Panc1 (cell line): ENCODE measurements around the gene URAD. TPM values are rescaled to one million over a fixed set of nuclear protein-coding genes. Genes with fewer than 3 reads are reported as not detected.

Experiments used
- ATAC-seq: fragments of 200-7000 bp; cut with Tn5 transposase; 2 replicates; pipeline ENCODE4 v1.9.1; 2020; ENCODE audit warnings: mild to moderate bottlenecking, moderate library complexity
- BruUV-seq: library from RNA; stranded (reverse); fragments of 400-500 nt; replicated peaks from 2 replicates; lab custom pipeline; 2021; lab: Mats Ljungman, UMichigan
- CTCF ChIA-PET: fragments of 300-600 bp; sonication (Branson Sonifier 250); formaldehyde crosslinking; loops from one replicate; lab custom pipeline; 2022; ENCODE audit warnings: antibody characterized with exemption; lab: Charles Lee
- POLR2A ChIA-PET: fragments of 300-600 bp; sonication (Branson Sonifier 250); formaldehyde crosslinking; loops from one replicate; lab custom pipeline; 2022; ENCODE audit warnings: antibody characterized with exemption; lab: Charles Lee
- DNase-seq: peaks from one replicate; pipeline ENCODE4 v3.0.0-alpha.2; 2010; ENCODE audit warnings: low read depth, low spot score
- H3K27ac ChIP-seq: 2 replicates; pipeline ENCODE4 v1.5.1; 2011; ENCODE audit warnings: mild to moderate bottlenecking, low read length, inconsistent platforms
- H3K27me3 ChIP-seq: fragments of 200-500 bp; sonication (Bioruptor generic); 2 replicates; pipeline ENCODE4 v1.6.0; 2014; ENCODE audit warnings: low read length, inconsistent platforms; ENCODE audit not compliant: control insufficient read depth, insufficient read depth
- H3K36me3 ChIP-seq: fragments of 200-500 bp; sonication (Bioruptor generic); 2 replicates; pipeline ENCODE4 v1.5.1; 2014; ENCODE audit warnings: inconsistent platforms, mild to moderate bottlenecking, low read length, moderate library complexity; ENCODE audit not compliant: control insufficient read depth, insufficient read depth
- H3K4me1 ChIP-seq: 2 replicates; pipeline ENCODE4 v1.5.1; 2011; ENCODE audit warnings: inconsistent platforms, mild to moderate bottlenecking, low read length, moderate library complexity; ENCODE audit not compliant: control insufficient read depth, insufficient read depth
- H3K4me3 ChIP-seq, 2 experiments: 2 replicates each; pipeline ENCODE4 v1.5.1; 2011 to 2012; ENCODE audit warnings: low read depth in 2 of 2, low read length in 2 of 2, mild to moderate bottlenecking in 2 of 2, inconsistent platforms in 1 of 2, moderate library complexity in 1 of 2
- H3K9me3 ChIP-seq: fragments of 200-500 bp; sonication (Bioruptor generic); 2 replicates; pipeline ENCODE4 v1.5.1; 2014; ENCODE audit warnings: low read depth, mild to moderate bottlenecking, inconsistent platforms, low read length, moderate library complexity; ENCODE audit not compliant: control insufficient read depth, insufficient read depth
- CTCF ChIP-seq: fragments of 450-650 bp; IDR thresholded peaks from 2 replicates; pipeline ENCODE4 v1.5.1; 2017; ENCODE audit warnings: mild to moderate bottlenecking
- POLR2AphosphoS5 ChIP-seq: IDR thresholded peaks from 2 replicates; pipeline ENCODE4 v1.6.1; 2012; ENCODE audit warnings: mild to moderate bottlenecking, low read depth, low read length, moderate library complexity
- REST ChIP-seq, 2 experiments: IDR thresholded peaks; 2 replicates each; pipeline ENCODE4 v1.6.1; 2011 to 2012; ENCODE audit warnings: low read depth in 2 of 2, control low read depth in 1 of 2, low read length in 1 of 2, mild to moderate bottlenecking in 1 of 2, moderate library complexity in 1 of 2; ENCODE audit not compliant: insufficient read depth in 1 of 2
- SIN3A ChIP-seq: IDR thresholded peaks from 2 replicates; pipeline ENCODE4 v1.6.1; 2012; ENCODE audit warnings: low read depth, mild to moderate bottlenecking, low read length, moderate library complexity, borderline replicate concordance; ENCODE audit not compliant: insufficient read depth
- TCF7L2 ChIP-seq: IDR thresholded peaks from 2 replicates; pipeline ENCODE4 v1.6.1; 2011; ENCODE audit warnings: mild to moderate bottlenecking, low read depth, low read length, inconsistent platforms
- in situ Hi-C: cut with HindIII; loops from 2 replicates; pipeline ENCODE4 v1.10.0; 2016; ENCODE audit warnings: low sequenced_read_pairs, low pct_unique_long_range_greater_than_20kb
- intact Hi-C: fragments of 100-400 bp; cut with micrococcal nuclease; formaldehyde crosslinking; loops from one replicate; pipeline ENCODE4 v1.10.0; 2022; ENCODE audit not compliant: unreplicated experiment
- total RNA-seq: library from RNA; stranded (reverse); gene quantifications from one replicate; pipeline ENCODE4 v1.2.1, GENCODE V29; 2021; ENCODE audit not compliant: unreplicated experiment

The URAD gene
- total RNA-seq, 1 experiment from 2014 or later, result not detected

GRCh38 chr13:27955014-27955591 is 33.4 kb downstream of the URAD start:
- Histone ChIP-seq H3K9me3 (no peaks in the 10 kb centered on the region), H3K4me1 (peaks cover 15% of the 10 kb centered on the region), H3K4me3 (peak overlapping the region; percentile 52 to 66; a peak in 3 of 4 replicates), H3K27ac (peak overlapping the region; percentile 67), H3K27me3 (no peaks in the 10 kb centered on the region), H3K36me3 (no peaks in the 10 kb centered on the region)
- ATAC-seq (no peak), DNase-seq (no peak)
- in situ Hi-C loops (loop anchor here (25.0 kb wide), 1 partner anchor 118 kb away; no protein-coding TSS in a partner anchor), intact Hi-C loops (loop anchor here (10.0 kb wide), 1 partner anchor 590 kb away; no protein-coding TSS in a partner anchor)
- no TSS peak for BruUV-seq
- TF ChIP-seq POLR2AphosphoS5 (no peak), REST (IDR thresholded peaks at IDR 0.05; ENCODE audit: insufficient read depth in 1 of 2, low read depth in 2 of 2, low read length in 1 of 2) (no peak), SIN3A (no peak), CTCF (no peak), TCF7L2 (no peak)
- ChIA-PET POLR2A (interaction anchor here (0.7 kb wide), 2 partner anchors 8 to 188 kb away, joined by 3 to 15 read pairs; no protein-coding TSS in a partner anchor), CTCF (interaction anchor here (2.1 to 2.6 kb wide), 2 partner anchors 86 to 129 kb away, joined by 15 to 19 read pairs; no protein-coding TSS in a partner anchor)

- DNase-seq (no peak), ATAC-seq (peak; percentile 85)
- intact Hi-C loops, result loop anchor here (5.0 to 10.0 kb wide), 2 partner anchors 87 to 590 kb away; no protein-coding TSS in a partner anchor
- ChIA-PET POLR2A (interaction anchor here (0.5 to 0.7 kb wide), 2 partner anchors 9 to 124 kb away, joined by 3 to 5 read pairs; no protein-coding TSS in a partner anchor), CTCF (interaction anchor here (0.6 to 2.6 kb wide), 9 partner anchors 21 to 156 kb away, joined by 3 to 24 read pairs (median 6); partner anchors contain the start of gene PDX1)
- H3K4me1 ChIP-seq, result peaks cover 13% of the 10 kb centered on the region
- H3K27me3 ChIP-seq, result no peaks in the 10 kb centered on the region
- TF ChIP-seq SIN3A, result no peak
- no peak for TF ChIP-seq POLR2AphosphoS5
- no peak for TF ChIP-seq TCF7L2
- TF ChIP-seq REST (IDR thresholded peaks at IDR 0.05; ENCODE audit: insufficient read depth in 1 of 2, low read depth in 2 of 2, low read length in 1 of 2), result no peak
- no peak for TF ChIP-seq CTCF
- BruUV-seq, result no TSS peak
- H3K4me3 ChIP-seq, result peak overlapping the region; percentile 52 to 66
- no peaks in the 10 kb centered on the region for H3K36me3 ChIP-seq
- in situ Hi-C loops, result loop anchor here (25.0 kb wide), 1 partner anchor 117 kb away; no protein-coding TSS in a partner anchor
- no peaks in the 10 kb centered on the region for H3K9me3 ChIP-seq
- H3K27ac ChIP-seq, result peak overlapping the region; percentile 67
Measured at GRCh38 chr13:27954406-27954851, 34.1 kb downstream of the URAD start.
